ENCODE measurements around the gene ERVW-1.

- no peak for TF ChIP-seq CTCF (IDR thresholded peaks at IDR 0.05; ENCODE audit: low read depth, low read length, poor library complexity, severe bottlenecking)
- TF ChIP-seq EZH2phosphoT487 (IDR thresholded peaks at IDR 0.05; ENCODE audit: borderline replicate concordance, low read length) = no peak
These were observed 31.2 kb upstream of the ERVW-1 start for GRCh38 chr7:92508946-92509345.
